ENCODE data around the gene PRPF40B.

PRPF40B gene

GRCh38 chr12:49623142-49623904 is at the start of gene PRPF40B:
TSS of gene PRPF40B (plus strand) at chr12:49623561. CDS start at chr12:49623591, 30 bp downstream.
- FAIRE-seq (peak; percentile 49), DNase-seq (ENCODE audit: extremely low spot score, insufficient read length, low read depth) (peak; percentile 87)

GRCh38 chr12:49577589-49578315 is 45.6 kb upstream of the PRPF40B start:
- no peak for DNase-seq (ENCODE audit: extremely low spot score, insufficient read length, low read depth)
- no peak for FAIRE-seq

- DNase-seq (ENCODE audit: extremely low spot score, insufficient read length, low read depth) (no peak), FAIRE-seq (no peak)
Observed at GRCh38 chr12:49578471-49579112, 44.8 kb upstream of the PRPF40B start.

- peak; percentile 83 for FAIRE-seq
Observed at GRCh38 chr12:49580572-49581535, 42.5 kb upstream of the PRPF40B start.

GRCh38 chr12:49582201-49582600 is 41.2 kb upstream of the PRPF40B start:
- DNase-seq (ENCODE audit: extremely low spot score, insufficient read length, low read depth) (no peak), FAIRE-seq (no peak)

More at GRCh38 chr12:49580572-49581535, 42.5 kb upstream of the PRPF40B start:
- DNase-seq (ENCODE audit: extremely low spot score, insufficient read length, low read depth) = peak; percentile 56

GRCh38 chr12:49582850-49583249 is 40.5 kb upstream of the PRPF40B start:
- FAIRE-seq = no peak
- DNase-seq (ENCODE audit: extremely low spot score, insufficient read length, low read depth) = no peak

GRCh38 chr12:49583366-49584094 is 39.8 kb upstream of the PRPF40B start:
- no peak for FAIRE-seq
- no peak for DNase-seq (ENCODE audit: extremely low spot score, insufficient read length, low read depth)

GRCh38 chr12:49584591-49584990 is 38.8 kb upstream of the PRPF40B start:
- FAIRE-seq (no peak), DNase-seq (ENCODE audit: extremely low spot score, insufficient read length, low read depth) (no peak)

GRCh38 chr12:49585477-49586459 is 37.6 kb upstream of the PRPF40B start:
- FAIRE-seq = no peak
- DNase-seq (ENCODE audit: extremely low spot score, insufficient read length, low read depth) = no peak

GRCh38 chr12:49587174-49587908 is 36.0 kb upstream of the PRPF40B start:
- no peak for FAIRE-seq

GRCh38 chr12:49588281-49588680 is 35.1 kb upstream of the PRPF40B start:
- FAIRE-seq (no peak), DNase-seq (ENCODE audit: extremely low spot score, insufficient read length, low read depth) (no peak)

More at GRCh38 chr12:49587174-49587908, 36.0 kb upstream of the PRPF40B start:
- no peak for DNase-seq (ENCODE audit: extremely low spot score, insufficient read length, low read depth)

- FAIRE-seq = no peak
- no peak for DNase-seq (ENCODE audit: extremely low spot score, insufficient read length, low read depth)
Observed at GRCh38 chr12:49588721-49589516, 34.4 kb upstream of the PRPF40B start.

GRCh38 chr12:49598527-49598926 is 24.8 kb upstream of the PRPF40B start:
- FAIRE-seq = no peak
- DNase-seq (ENCODE audit: extremely low spot score, insufficient read length, low read depth) = no peak

- DNase-seq (ENCODE audit: extremely low spot score, insufficient read length, low read depth) (no peak), FAIRE-seq (no peak)
Observed at GRCh38 chr12:49599961-49600360, 23.4 kb upstream of the PRPF40B start.

GRCh38 chr12:49603721-49604120 is 19.6 kb upstream of the PRPF40B start:
- DNase-seq (ENCODE audit: extremely low spot score, insufficient read length, low read depth) (no peak), FAIRE-seq (no peak)

GRCh38 chr12:49604856-49605255 is 18.5 kb upstream of the PRPF40B start:
- no peak for FAIRE-seq
- DNase-seq (ENCODE audit: extremely low spot score, insufficient read length, low read depth) = no peak
